Nephron progenitor cell (in vitro differentiated cells): ENCODE data around the gene TM7SF3.
A peak's percentile ranks its signal among the peaks of the same experiment; 100 is the strongest.

Experiments used
- DNase-seq: peaks from one replicate; pipeline ENCODE4 v3.0.0; 2021
- H3K27ac Mint-ChIP-seq: 2 replicates; pipeline ENCODE4 v1.8.0; 2021; ENCODE audit warnings: mild to moderate bottlenecking, moderate library complexity, mixed read lengths
- H3K27me3 Mint-ChIP-seq: 2 replicates; pipeline ENCODE4 v1.8.0; 2021; ENCODE audit warnings: mild to moderate bottlenecking, low read depth, mixed read lengths; ENCODE audit not compliant: poor library complexity
- H3K36me3 Mint-ChIP-seq: 2 replicates; pipeline ENCODE4 v1.8.0; 2021; ENCODE audit warnings: low read depth, mixed read lengths
- H3K4me1 Mint-ChIP-seq: 2 replicates; pipeline ENCODE4 v1.8.0; 2021; ENCODE audit warnings: mixed read lengths
- H3K4me3 Mint-ChIP-seq: 2 replicates; pipeline ENCODE4 v1.8.0; 2021; ENCODE audit warnings: mild to moderate bottlenecking, moderate library complexity, mixed read lengths
- H3K9me3 Mint-ChIP-seq: 2 replicates; pipeline ENCODE4 v1.8.0; 2021; ENCODE audit warnings: mild to moderate bottlenecking, moderate library complexity, mixed read lengths
- CTCF ChIP-seq: fragments of 200-600 bp; sonication (generic); IDR thresholded peaks from 2 replicates; pipeline ENCODE4 v1.5.0; 2021; ENCODE audit warnings: antibody characterized with exemption

Gene TM7SF3

GRCh38 chr12:27034607-27035293, 20.6 kb upstream of the TM7SF3 start:
- H3K4me1 Mint-ChIP-seq = no peaks in the 10 kb centered on the region
- no peaks in the 10 kb centered on the region for H3K27me3 Mint-ChIP-seq
- H3K36me3 Mint-ChIP-seq = peaks cover 67% of the 10 kb centered on the region
- H3K4me3 Mint-ChIP-seq = no peak overlapping the region
- H3K27ac Mint-ChIP-seq = no peak overlapping the region
- H3K9me3 Mint-ChIP-seq = peaks cover 15% of the 10 kb centered on the region
- DNase-seq = no peak
- TF ChIP-seq CTCF = no peak

- H3K4me1 Mint-ChIP-seq = no peaks in the 10 kb centered on the region
- no peak for TF ChIP-seq CTCF
- peaks cover 6% of the 10 kb centered on the region for H3K9me3 Mint-ChIP-seq
- DNase-seq = no peak
- H3K36me3 Mint-ChIP-seq = peaks cover 69% of the 10 kb centered on the region
- no peaks in the 10 kb centered on the region for H3K27me3 Mint-ChIP-seq
- peak overlapping the region; percentile 10 for H3K27ac Mint-ChIP-seq
- no peak overlapping the region for H3K4me3 Mint-ChIP-seq
Measured at GRCh38 chr12:27032679-27033078, 18.5 kb upstream of the TM7SF3 start.

- no peak for DNase-seq
- peaks cover 6% of the 10 kb centered on the region for H3K9me3 Mint-ChIP-seq
- no peak overlapping the region for H3K4me3 Mint-ChIP-seq
- no peak for TF ChIP-seq CTCF
- H3K4me1 Mint-ChIP-seq = no peaks in the 10 kb centered on the region
- H3K27ac Mint-ChIP-seq = no peak overlapping the region
- no peaks in the 10 kb centered on the region for H3K27me3 Mint-ChIP-seq
- H3K36me3 Mint-ChIP-seq = peaks cover 63% of the 10 kb centered on the region
Measured at GRCh38 chr12:27031531-27031930, 17.3 kb upstream of the TM7SF3 start.

- no peak for DNase-seq
Measured at GRCh38 chr12:27026257-27026656, 12.1 kb upstream of the TM7SF3 start.

GRCh38 chr12:27025116-27025515, 10.9 kb upstream of the TM7SF3 start:
- Mint-ChIP-seq H3K9me3 (no peaks in the 10 kb centered on the region), H3K4me3 (no peak overlapping the region), H3K27me3 (peaks cover 16% of the 10 kb centered on the region), H3K27ac (no peak overlapping the region), H3K4me1 (peaks cover 24% of the 10 kb centered on the region), H3K36me3 (peaks cover 26% of the 10 kb centered on the region)
- no peak for DNase-seq
- no peak for TF ChIP-seq CTCF

More at GRCh38 chr12:27026257-27026656, 12.1 kb upstream of the TM7SF3 start:
- peaks cover 37% of the 10 kb centered on the region for H3K36me3 Mint-ChIP-seq
- H3K27me3 Mint-ChIP-seq = peaks cover 8% of the 10 kb centered on the region
- no peak for TF ChIP-seq CTCF
- no peaks in the 10 kb centered on the region for H3K9me3 Mint-ChIP-seq
- no peak overlapping the region for H3K4me3 Mint-ChIP-seq
- peaks cover 24% of the 10 kb centered on the region for H3K4me1 Mint-ChIP-seq
- no peak overlapping the region for H3K27ac Mint-ChIP-seq

GRCh38 chr12:27024291-27024690, 10.1 kb upstream of the TM7SF3 start:
- no peak for TF ChIP-seq CTCF
- DNase-seq = no peak

More at GRCh38 chr12:27024291-27024690, 10.1 kb upstream of the TM7SF3 start:
- no peaks in the 10 kb centered on the region for H3K9me3 Mint-ChIP-seq
- no peak overlapping the region for H3K27ac Mint-ChIP-seq
- H3K4me3 Mint-ChIP-seq = peak overlapping the region; percentile 99
- peaks cover 24% of the 10 kb centered on the region for H3K4me1 Mint-ChIP-seq
- peaks cover 16% of the 10 kb centered on the region for H3K27me3 Mint-ChIP-seq
- peaks cover 18% of the 10 kb centered on the region for H3K36me3 Mint-ChIP-seq
